HG03135 (cell line): ENCODE results near the gene PTPN20.
"Not testable (repeated sequence)": the region's sequence is repeated elsewhere in the genome, so short reads cannot be mapped to it uniquely, and the experiment has no call there.

Experiments
- ATAC-seq: cut with Tn5 transposase; IDR thresholded peaks from one replicate; pipeline ENCODE4 v1.9.1; 2021; ENCODE audit warnings: mild to moderate bottlenecking, moderate library complexity; ENCODE audit not compliant: unreplicated experiment

Gene PTPN20

GRCh38 chr10:46911144-46911876 lies at the start of gene PTPN20:
Gene PTPN20, plus strand, starts transcription at chr10:46911428. Its CDS starts 21,072 bp downstream, at chr10:46932500.
- ATAC-seq, result not testable (repeated sequence)

GRCh38 chr10:46869716-46870115 lies 41.5 kb upstream of the PTPN20 start:
- ATAC-seq, result not testable (repeated sequence)

- ATAC-seq, result not testable (repeated sequence)
Observed at GRCh38 chr10:46871583-46871982, 39.6 kb upstream of the PTPN20 start.

GRCh38 chr10:46875304-46875703 lies 35.9 kb upstream of the PTPN20 start:
- ATAC-seq, result not testable (repeated sequence)

GRCh38 chr10:46876773-46877172 lies 34.5 kb upstream of the PTPN20 start:
- not testable (repeated sequence) for ATAC-seq

GRCh38 chr10:46878761-46879160 lies 32.5 kb upstream of the PTPN20 start:
- ATAC-seq, result not testable (repeated sequence)

- not testable (repeated sequence) for ATAC-seq
Observed at GRCh38 chr10:46890813-46891611, 20.2 kb upstream of the PTPN20 start.

GRCh38 chr10:46896762-46897692 lies 14.2 kb upstream of the PTPN20 start:
- ATAC-seq, result not testable (repeated sequence)

GRCh38 chr10:46901247-46901646 lies 10.0 kb upstream of the PTPN20 start:
- ATAC-seq, result not testable (repeated sequence)

GRCh38 chr10:46903874-46904273 lies 7.4 kb upstream of the PTPN20 start:
- ATAC-seq, result not testable (repeated sequence)

- ATAC-seq, result not testable (repeated sequence)
Observed at GRCh38 chr10:46906359-46906758, 4.9 kb upstream of the PTPN20 start.

- not testable (repeated sequence) for ATAC-seq
Observed at GRCh38 chr10:46907185-46908117, 3.8 kb upstream of the PTPN20 start.

GRCh38 chr10:46922498-46922897 lies 11.3 kb downstream of the PTPN20 start:
- ATAC-seq, result not testable (repeated sequence)

GRCh38 chr10:46925156-46925555 lies 13.9 kb downstream of the PTPN20 start:
- not testable (repeated sequence) for ATAC-seq

- ATAC-seq, result not testable (repeated sequence)
Observed at GRCh38 chr10:46925853-46926252, 14.6 kb downstream of the PTPN20 start.

GRCh38 chr10:46928810-46929209 lies 17.6 kb downstream of the PTPN20 start:
- not testable (repeated sequence) for ATAC-seq

GRCh38 chr10:46932383-46932782 lies 21.2 kb downstream of the PTPN20 start:
- ATAC-seq, result not testable (repeated sequence)

- ATAC-seq, result not testable (repeated sequence)
Observed at GRCh38 chr10:46941091-46941490, 29.9 kb downstream of the PTPN20 start.

GRCh38 chr10:46948687-46949518 lies 37.7 kb downstream of the PTPN20 start:
- not testable (repeated sequence) for ATAC-seq
